IMR-90 (cell line): ENCODE results near the gene ADAMTS12. TPM values are rescaled to one million over a fixed set of nuclear protein-coding genes. Genes with fewer than 3 reads are reported as not detected.

ENCODE experiments used
- ATAC-seq: fragments of 200-7000 bp; cut with Tn5 transposase; 2 replicates; pipeline ENCODE4 v1.9.1; 2020; ENCODE audit warnings: low read depth, mild to moderate bottlenecking, moderate library complexity
- BruUV-seq: library from RNA; stranded (reverse); fragments of 400-500 nt; replicated peaks from 2 replicates; lab custom pipeline; 2021; lab: Mats Ljungman, UMichigan
- CTCF ChIA-PET: fragments of 300-600 bp; formaldehyde crosslinking; extraction: SDS; loops from one replicate; lab custom pipeline; 2021; ENCODE audit warnings: antibody characterized with exemption; lab: Yijun Ruan, JAX
- POLR2A ChIA-PET: fragments of 300-600 bp; sonication (Branson Sonifier 250); formaldehyde crosslinking; loops from one replicate; lab custom pipeline; 2022; ENCODE audit warnings: antibody characterized with exemption; ENCODE audit not compliant: unreplicated experiment; lab: Charles Lee
- DNase-seq: peaks from one replicate; pipeline ENCODE4 v3.0.0; 2013
- H2AFZ ChIP-seq: replicated peaks from 2 replicates; pipeline ENCODE3; 2013; ENCODE audit warnings: low read length, mild to moderate bottlenecking; ENCODE audit not compliant: poor library complexity
- H2AK5ac ChIP-seq: 2 replicates; pipeline ENCODE4 v1.6.1; 2013; ENCODE audit warnings: low read depth, low read length, inconsistent platforms
- H2AK9ac ChIP-seq: replicated peaks from 2 replicates; pipeline ENCODE3; 2013; ENCODE audit warnings: mild to moderate bottlenecking, low read depth, low read length, moderate library complexity; ENCODE audit not compliant: poor library complexity
- H2BK120ac ChIP-seq: 2 replicates; pipeline ENCODE4 v1.6.1; 2013; ENCODE audit warnings: low read depth, low read length, inconsistent platforms
- H2BK15ac ChIP-seq: 3 replicates; pipeline ENCODE4 v1.6.1; 2013; ENCODE audit warnings: low read depth, low read length, inconsistent platforms
- H2BK20ac ChIP-seq: 2 replicates; pipeline ENCODE4 v1.6.1; 2013; ENCODE audit warnings: low read depth, mild to moderate bottlenecking, inconsistent platforms, low read length, moderate library complexity
- H2BK5ac ChIP-seq: 2 replicates; pipeline ENCODE4 v1.6.1; 2013; ENCODE audit warnings: mild to moderate bottlenecking, low read depth, low read length, inconsistent platforms; ENCODE audit not compliant: poor library complexity, severe bottlenecking
- H3K14ac ChIP-seq: replicated peaks from 2 replicates; pipeline ENCODE4 v1.6.1; 2013; ENCODE audit warnings: low read depth, low read length, inconsistent platforms
- H3K18ac ChIP-seq: 2 replicates; pipeline ENCODE4 v1.6.1; 2013; ENCODE audit warnings: low read depth, low read length, control low read depth
- H3K23ac ChIP-seq: 2 replicates; pipeline ENCODE4 v1.6.1; 2013; ENCODE audit warnings: low read depth, low read length, inconsistent platforms
- H3K27ac ChIP-seq: 2 replicates; pipeline ENCODE4 v1.5.1; 2013; ENCODE audit warnings: mild to moderate bottlenecking, control low read depth, low read length; ENCODE audit not compliant: insufficient read depth
- H3K27me3 ChIP-seq: 2 replicates; pipeline ENCODE4 v1.6.1; 2013; ENCODE audit warnings: low read length; ENCODE audit not compliant: control insufficient read depth, insufficient read depth
- H3K36me3 ChIP-seq: 2 replicates; pipeline ENCODE4 v1.6.1; 2013; ENCODE audit warnings: low read length, mixed read lengths; ENCODE audit not compliant: control insufficient read depth, insufficient read depth
- H3K4ac ChIP-seq: 2 replicates; pipeline ENCODE4 v1.6.1; 2013; ENCODE audit warnings: low read depth, low read length, inconsistent platforms
- H3K4me1 ChIP-seq: 2 replicates; pipeline ENCODE4 v1.6.1; 2013; ENCODE audit warnings: low read length, mixed read lengths; ENCODE audit not compliant: control insufficient read depth, insufficient read depth
- H3K4me2 ChIP-seq: 2 replicates; pipeline ENCODE4 v1.6.1; 2013; ENCODE audit warnings: low read depth, mild to moderate bottlenecking, control low read depth, low read length, moderate library complexity
- H3K4me3 ChIP-seq: 2 replicates; pipeline ENCODE4 v1.5.1; 2013; ENCODE audit warnings: low read depth, mild to moderate bottlenecking, control low read depth, low read length, moderate library complexity; ENCODE audit not compliant: insufficient read depth
- H3K56ac ChIP-seq: 2 replicates; pipeline ENCODE4 v1.6.1; 2013; ENCODE audit warnings: low read length, inconsistent platforms; ENCODE audit not compliant: insufficient read depth; ENCODE audit errors: extremely low read depth
- H3K79me1 ChIP-seq, 2 experiments: 2 replicates each; pipeline ENCODE4 v1.6.1; 2013; ENCODE audit warnings: low read length in 2 of 2, inconsistent platforms in 1 of 2, low read depth in 1 of 2
- H3K9ac ChIP-seq: 2 replicates; pipeline ENCODE4 v1.6.1; 2013; ENCODE audit warnings: low read depth, low read length, control low read depth
- H3K9me1 ChIP-seq: 2 replicates; pipeline ENCODE4 v1.6.1; 2013; ENCODE audit warnings: low read length, inconsistent platforms; ENCODE audit not compliant: insufficient read depth
- H3K9me3 ChIP-seq: 2 replicates; pipeline ENCODE4 v1.6.1; 2013; ENCODE audit warnings: low read length; ENCODE audit not compliant: control insufficient read depth, insufficient read depth
- H4K20me1 ChIP-seq: 2 replicates; pipeline ENCODE4 v1.6.1; 2013; ENCODE audit warnings: low read length, inconsistent platforms; ENCODE audit not compliant: insufficient read depth
- H4K5ac ChIP-seq: 2 replicates; pipeline ENCODE4 v1.6.1; 2013; ENCODE audit warnings: mild to moderate bottlenecking, low read depth, low read length, control low read depth
- H4K8ac ChIP-seq, 2 experiments: 2 replicates each; pipeline ENCODE4 v1.6.1; 2013; ENCODE audit warnings: low read depth in 2 of 2, low read length in 2 of 2, control low read depth in 1 of 2, inconsistent platforms in 1 of 2
- H4K91ac ChIP-seq: 2 replicates; pipeline ENCODE4 v1.6.1; 2013; ENCODE audit warnings: low read depth, low read length, inconsistent platforms; ENCODE audit not compliant: insufficient read depth
- BHLHE40 ChIP-seq: fragments of 150-350 bp; IDR thresholded peaks from 2 replicates; pipeline ENCODE4 v1.6.1; 2016; ENCODE audit warnings: mild to moderate bottlenecking, low read depth, low read length
- CEBPB ChIP-seq: IDR thresholded peaks from 2 replicates; pipeline ENCODE4 v1.6.1; 2012; ENCODE audit warnings: low read depth, low read length, improper control_type of control experiment
- CHD1 ChIP-seq: IDR thresholded peaks from 2 replicates; pipeline ENCODE4 v1.6.1; 2012; ENCODE audit warnings: low read depth, low read length, improper control_type of control experiment
- FOS ChIP-seq: fragments of 150-350 bp; IDR thresholded peaks from 2 replicates; pipeline ENCODE4 v1.6.1; 2016; ENCODE audit warnings: low read depth, low read length
- MAFK ChIP-seq: IDR thresholded peaks from 2 replicates; pipeline ENCODE4 v1.6.1; 2012; ENCODE audit warnings: low read depth, low read length, improper control_type of control experiment
- MAZ ChIP-seq: IDR thresholded peaks from 2 replicates; pipeline ENCODE4 v1.6.1; 2012; ENCODE audit warnings: low read depth, mild to moderate bottlenecking, low read length, improper control_type of control experiment, moderate library complexity, borderline replicate concordance
- MXI1 ChIP-seq: IDR thresholded peaks from 2 replicates; pipeline ENCODE4 v1.6.1; 2012; ENCODE audit warnings: low read depth, mild to moderate bottlenecking, low read length, moderate library complexity, borderline replicate concordance
- NFE2L2 ChIP-seq: fragments of 150-350 bp; IDR thresholded peaks from 2 replicates; pipeline ENCODE4 v1.6.1; 2016; ENCODE audit warnings: low read depth, mild to moderate bottlenecking, low read length
- POLR2A ChIP-seq: IDR thresholded peaks from 2 replicates; pipeline ENCODE4 v1.6.1; 2012; ENCODE audit warnings: mild to moderate bottlenecking, low read depth, low read length
- RAD21 ChIP-seq: IDR thresholded peaks from 2 replicates; pipeline ENCODE4 v1.6.1; 2012; ENCODE audit warnings: low read length, improper control_type of control experiment
- RCOR1 ChIP-seq: IDR thresholded peaks from 2 replicates; pipeline ENCODE4 v1.6.1; 2012; ENCODE audit warnings: mild to moderate bottlenecking, low read length, improper control_type of control experiment; ENCODE audit not compliant: insufficient replicate concordance
- RFX5 ChIP-seq: IDR thresholded peaks from 2 replicates; pipeline ENCODE4 v1.8.0; 2012; ENCODE audit warnings: low read depth, mild to moderate bottlenecking, low read length, moderate library complexity
- SMC3 ChIP-seq: fragments of 150-350 bp; IDR thresholded peaks from 2 replicates; pipeline ENCODE4 v1.6.1; 2016; ENCODE audit warnings: low read depth, mild to moderate bottlenecking, antibody characterized with exemption, low read length, moderate library complexity
- dilution Hi-C: fragments of 300-500 bp; cut with HindIII; formaldehyde crosslinking; loops from one replicate; pipeline ENCODE4 v1.14.3; 2018; ENCODE audit warnings: low sequenced_read_pairs; ENCODE audit not compliant: unreplicated experiment
- in situ Hi-C: fragments of 300-500 bp; cut with MboI; formaldehyde crosslinking; loops from 3 replicates; pipeline ENCODE4 v1.14.3; 2019; ENCODE audit warnings: low sequenced_read_pairs, inconsistent platforms, mixed read lengths
- intact Hi-C: fragments of 100-400 bp; cut with micrococcal nuclease; formaldehyde crosslinking; loops from 2 replicates; pipeline ENCODE4 v1.10.0; 2022
- polyA plus RNA-seq, 3 experiments: library from polyadenylated mRNA; depleted of rRNA; stranded (reverse); fragments of >200 nt; gene quantifications; 2 replicates each; pipeline ENCODE4 v1.2.3, GENCODE V29; 2012; ENCODE audit warnings: low replicate concordance in 1 of 3
- total RNA-seq: library from RNA; depleted of rRNA; stranded (reverse); fragments of >200 nt; gene quantifications from 2 replicates; pipeline ENCODE4 v1.2.3, GENCODE V29; 2012
- TF ChIP-seq, protein P1 (sequence below): fragments of 150-350 bp; IDR thresholded peaks from 2 replicates; pipeline ENCODE4 v1.6.1; 2017; ENCODE audit warnings: mild to moderate bottlenecking, antibody characterized with exemption, low read length, low read depth
- TF ChIP-seq, protein P2 (sequence below): fragments of 150-350 bp; IDR thresholded peaks from 2 replicates; pipeline ENCODE4 v1.6.1; 2016; ENCODE audit warnings: low read depth, mild to moderate bottlenecking, low read length, moderate library complexity, borderline replicate concordance
- TF ChIP-seq, protein P3 (sequence below): conservative IDR thresholded peaks from 2 replicates; pipeline ENCODE4 v1.5.1; 2012; ENCODE audit warnings: mild to moderate bottlenecking, low read depth, low read length, improper control_type of control experiment

The ADAMTS12 gene
- total and polyA plus RNA-seq, 2 of the 4 experiments (the other 2 are of a cell fraction) = 27.3 to 51.3 TPM

DNA sequence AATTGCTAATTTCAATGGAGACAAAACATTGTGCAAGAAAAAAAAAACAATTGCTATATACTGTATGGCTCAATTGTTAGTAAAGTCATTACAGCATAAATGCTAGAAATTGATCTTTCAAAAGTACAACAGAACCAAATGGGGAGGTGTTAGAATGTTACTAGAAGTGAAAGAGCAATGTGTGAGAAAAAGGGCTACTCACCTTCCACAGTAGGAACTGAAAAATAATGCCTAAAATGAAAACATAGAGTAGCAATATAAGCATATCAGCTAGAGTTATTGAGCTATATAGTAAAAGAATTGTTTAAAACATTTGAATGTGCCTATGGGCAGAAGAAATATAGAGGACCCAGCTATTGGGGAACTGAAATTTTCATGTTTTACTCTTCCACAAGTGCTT, 33.5 kb upstream of the ADAMTS12 start:
- Histone ChIP-seq H2BK20ac (no peak overlapping the region), H4K20me1 (no peaks in the 10 kb centered on the region), H2BK5ac (no peak overlapping the region), H3K9me1 (no peaks in the 10 kb centered on the region), H3K36me3 (no peaks in the 10 kb centered on the region), H3K4me2 (no peak overlapping the region), H3K56ac (no peak overlapping the region), H3K4ac (no peak overlapping the region), H3K4me3 (no peak overlapping the region), H4K5ac (no peak overlapping the region), H2BK120ac (no peak overlapping the region), H3K9ac (no peak overlapping the region), H3K23ac (no peak overlapping the region), H3K27me3 (peaks cover 15% of the 10 kb centered on the region), H2BK15ac (no peak overlapping the region), H2AFZ (no peak overlapping the region), H3K9me3 (no peaks in the 10 kb centered on the region), H4K8ac (no peak overlapping the region), H3K14ac (no peak overlapping the region), H2AK9ac (no peak overlapping the region), H3K4me1 (no peaks in the 10 kb centered on the region), H3K27ac (no peak overlapping the region), H3K79me1 (no peaks in the 10 kb centered on the region), H3K18ac (no peak overlapping the region), H2AK5ac (no peak overlapping the region), H4K91ac (no peak overlapping the region)
- no TSS peak for BruUV-seq
- DNase-seq (no peak), ATAC-seq (no peak)
- in situ Hi-C loops (no loop called here), intact Hi-C loops (no loop called here), dilution Hi-C loops (no loop called here)
- ChIA-PET POLR2A (no interaction called here), CTCF (no interaction called here)
- TF ChIP-seq FOS (no peak), POLR2A (no peak), SMC3 (no peak), MAZ (no peak), CHD1 (no peak), RFX5 (no peak), RCOR1 (no peak), MXI1 (no peak), NFE2L2 (no peak), RAD21 (no peak), CEBPB (no peak), MAFK (no peak), BHLHE40 (no peak)
- TF ChIP-seq, protein P1, sequence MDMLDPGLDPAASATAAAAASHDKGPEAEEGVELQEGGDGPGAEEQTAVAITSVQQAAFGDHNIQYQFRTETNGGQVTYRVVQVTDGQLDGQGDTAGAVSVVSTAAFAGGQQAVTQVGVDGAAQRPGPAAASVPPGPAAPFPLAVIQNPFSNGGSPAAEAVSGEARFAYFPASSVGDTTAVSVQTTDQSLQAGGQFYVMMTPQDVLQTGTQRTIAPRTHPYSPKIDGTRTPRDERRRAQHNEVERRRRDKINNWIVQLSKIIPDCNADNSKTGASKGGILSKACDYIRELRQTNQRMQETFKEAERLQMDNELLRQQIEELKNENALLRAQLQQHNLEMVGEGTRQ = no peak
- TF ChIP-seq, protein P2, sequence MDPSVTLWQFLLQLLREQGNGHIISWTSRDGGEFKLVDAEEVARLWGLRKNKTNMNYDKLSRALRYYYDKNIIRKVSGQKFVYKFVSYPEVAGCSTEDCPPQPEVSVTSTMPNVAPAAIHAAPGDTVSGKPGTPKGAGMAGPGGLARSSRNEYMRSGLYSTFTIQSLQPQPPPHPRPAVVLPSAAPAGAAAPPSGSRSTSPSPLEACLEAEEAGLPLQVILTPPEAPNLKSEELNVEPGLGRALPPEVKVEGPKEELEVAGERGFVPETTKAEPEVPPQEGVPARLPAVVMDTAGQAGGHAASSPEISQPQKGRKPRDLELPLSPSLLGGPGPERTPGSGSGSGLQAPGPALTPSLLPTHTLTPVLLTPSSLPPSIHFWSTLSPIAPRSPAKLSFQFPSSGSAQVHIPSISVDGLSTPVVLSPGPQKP = no peak
- TF ChIP-seq, protein P3, sequence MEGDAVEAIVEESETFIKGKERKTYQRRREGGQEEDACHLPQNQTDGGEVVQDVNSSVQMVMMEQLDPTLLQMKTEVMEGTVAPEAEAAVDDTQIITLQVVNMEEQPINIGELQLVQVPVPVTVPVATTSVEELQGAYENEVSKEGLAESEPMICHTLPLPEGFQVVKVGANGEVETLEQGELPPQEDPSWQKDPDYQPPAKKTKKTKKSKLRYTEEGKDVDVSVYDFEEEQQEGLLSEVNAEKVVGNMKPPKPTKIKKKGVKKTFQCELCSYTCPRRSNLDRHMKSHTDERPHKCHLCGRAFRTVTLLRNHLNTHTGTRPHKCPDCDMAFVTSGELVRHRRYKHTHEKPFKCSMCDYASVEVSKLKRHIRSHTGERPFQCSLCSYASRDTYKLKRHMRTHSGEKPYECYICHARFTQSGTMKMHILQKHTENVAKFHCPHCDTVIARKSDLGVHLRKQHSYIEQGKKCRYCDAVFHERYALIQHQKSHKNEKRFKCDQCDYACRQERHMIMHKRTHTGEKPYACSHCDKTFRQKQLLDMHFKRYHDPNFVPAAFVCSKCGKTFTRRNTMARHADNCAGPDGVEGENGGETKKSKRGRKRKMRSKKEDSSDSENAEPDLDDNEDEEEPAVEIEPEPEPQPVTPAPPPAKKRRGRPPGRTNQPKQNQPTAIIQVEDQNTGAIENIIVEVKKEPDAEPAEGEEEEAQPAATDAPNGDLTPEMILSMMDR = no peak
